GM18867 (cell line): ENCODE measurements around the gene COL13A1.

ENCODE experiments used
- ATAC-seq: cut with Tn5 transposase; IDR thresholded peaks from one replicate; pipeline ENCODE4 v1.9.1; 2021; ENCODE audit warnings: mild to moderate bottlenecking, moderate library complexity; ENCODE audit not compliant: unreplicated experiment

COL13A1 gene

GRCh38 chr10:69844698-69845097 lies 43.0 kb downstream of the COL13A1 start:
- ATAC-seq: no peak

- no peak for ATAC-seq
Measured at GRCh38 chr10:69845574-69846292, 44.0 kb downstream of the COL13A1 start.

GRCh38 chr10:69846293-69846921 lies 44.7 kb downstream of the COL13A1 start:
- ATAC-seq: no peak

GRCh38 chr10:69847458-69847857 lies 45.8 kb downstream of the COL13A1 start:
- no peak for ATAC-seq

GRCh38 chr10:69847883-69848282 lies 46.2 kb downstream of the COL13A1 start:
- no peak for ATAC-seq

- ATAC-seq: no peak
Measured at GRCh38 chr10:69848454-69848853, 46.7 kb downstream of the COL13A1 start.

GRCh38 chr10:69849825-69850224 lies 48.1 kb downstream of the COL13A1 start:
- ATAC-seq: no peak

- no peak for ATAC-seq
Measured at GRCh38 chr10:69850440-69850839, 48.7 kb downstream of the COL13A1 start.

- ATAC-seq: no peak
Measured at GRCh38 chr10:69851306-69851705, 49.6 kb downstream of the COL13A1 start.

- no peak for ATAC-seq
Measured at GRCh38 chr10:69853064-69853463, 51.4 kb downstream of the COL13A1 start.

- no peak for ATAC-seq
Measured at GRCh38 chr10:69854511-69855345, 53.0 kb downstream of the COL13A1 start.

GRCh38 chr10:69855346-69856111 lies 53.8 kb downstream of the COL13A1 start:
- ATAC-seq: no peak

GRCh38 chr10:69856601-69857166 lies 55.0 kb downstream of the COL13A1 start:
- ATAC-seq: no peak

- ATAC-seq: no peak
Measured at GRCh38 chr10:69858201-69858600, 56.5 kb downstream of the COL13A1 start.

- ATAC-seq: no peak
Measured at GRCh38 chr10:69860271-69860670, 58.6 kb downstream of the COL13A1 start.

- no peak for ATAC-seq
Measured at GRCh38 chr10:69861251-69862240, 59.8 kb downstream of the COL13A1 start.

- ATAC-seq: no peak
Measured at GRCh38 chr10:69862882-69863530, 61.3 kb downstream of the COL13A1 start.

GRCh38 chr10:69863580-69863979 lies 61.9 kb downstream of the COL13A1 start:
- no peak for ATAC-seq

GRCh38 chr10:69864321-69864720 lies 62.6 kb downstream of the COL13A1 start:
- no peak for ATAC-seq
